DND-41 (cell line): Measurements from ENCODE around the gene TMEM204.

ENCODE experiments used
- ATAC-seq: fragments of 200-7000 bp; cut with Tn5 transposase; 3 replicates; pipeline ENCODE4 v1.9.1; 2021; ENCODE audit warnings: low read depth; ENCODE audit not compliant: insufficient read depth
- DNase-seq: peaks from one replicate; pipeline ENCODE4 v3.0.0-alpha.2; 2020
- H2AFZ ChIP-seq: 2 replicates; pipeline ENCODE4 v1.6.0; 2012; ENCODE audit warnings: low read depth, low read length
- H3K27ac ChIP-seq: 2 replicates; pipeline ENCODE4 v1.5.1; 2012; ENCODE audit warnings: low read length, inconsistent platforms
- H3K27me3 ChIP-seq: fragments of 200-600 bp; sonication (generic); 2 replicates; pipeline ENCODE4 v1.6.0; 2012; ENCODE audit warnings: low read length, mild to moderate bottlenecking, inconsistent platforms; ENCODE audit not compliant: insufficient read depth, poor library complexity
- H3K36me3 ChIP-seq: 2 replicates; pipeline ENCODE4 v1.5.1; 2012; ENCODE audit warnings: low read length, inconsistent platforms; ENCODE audit not compliant: insufficient read depth
- H3K4me1 ChIP-seq: 2 replicates; pipeline ENCODE4 v1.5.1; 2012; ENCODE audit warnings: mild to moderate bottlenecking, low read length; ENCODE audit not compliant: insufficient read depth
- H3K4me2 ChIP-seq: 2 replicates; pipeline ENCODE4 v1.6.0; 2012; ENCODE audit warnings: mild to moderate bottlenecking, moderate library complexity, low read length, inconsistent platforms; ENCODE audit not compliant: insufficient read depth
- H3K4me3 ChIP-seq, 2 experiments: fragments of 200-600 bp in 1 of 2; shearing (Covaris generic) in 1 of 2; 2 replicates each; pipeline ENCODE4 v1.5.1; 2012 to 2016; ENCODE audit warnings: inconsistent platforms in 2 of 2, low read length in 2 of 2, mild to moderate bottlenecking in 2 of 2, low read depth in 1 of 2, moderate library complexity in 1 of 2
- H3K79me2 ChIP-seq: 2 replicates; pipeline ENCODE4 v1.6.0; 2012; ENCODE audit warnings: low read length, inconsistent platforms; ENCODE audit not compliant: insufficient read depth
- H3K9ac ChIP-seq: 2 replicates; pipeline ENCODE4 v1.6.0; 2012; ENCODE audit warnings: low read depth, mild to moderate bottlenecking, inconsistent platforms, low read length, moderate library complexity
- H3K9me3 ChIP-seq: 2 replicates; pipeline ENCODE4 v1.5.1; 2012; ENCODE audit warnings: low read length, moderate library complexity, mild to moderate bottlenecking, inconsistent platforms; ENCODE audit not compliant: insufficient read depth, severe bottlenecking
- H4K20me1 ChIP-seq: 2 replicates; pipeline ENCODE4 v1.6.0; 2012; ENCODE audit warnings: low read length; ENCODE audit not compliant: insufficient read depth
- CTCF ChIP-seq: IDR thresholded peaks from 2 replicates; pipeline ENCODE4 v1.5.1; 2012; ENCODE audit warnings: borderline replicate concordance, low read length, moderate library complexity, mild to moderate bottlenecking; ENCODE audit not compliant: poor library complexity, severe bottlenecking; ENCODE audit errors: extremely low read depth
- EZH2 ChIP-seq: IDR thresholded peaks from 3 replicates; pipeline ENCODE4 v1.6.1; 2012; ENCODE audit warnings: borderline replicate concordance, low read depth, mild to moderate bottlenecking, moderate library complexity, low read length, inconsistent platforms; ENCODE audit not compliant: severe bottlenecking

The TMEM204 gene

GRCh38 chr16:1499756-1500464, 33.6 kb upstream of the TMEM204 start:
- ATAC-seq (no peak), DNase-seq (no peak)
- Histone ChIP-seq H3K36me3 (peaks cover 86% of the 10 kb centered on the region), H3K9ac (no peak overlapping the region), H4K20me1 (peaks cover 29% of the 10 kb centered on the region), H3K4me2 (no peak overlapping the region), H3K27me3 (no peaks in the 10 kb centered on the region), H2AFZ (no peak overlapping the region), H3K9me3 (no peaks in the 10 kb centered on the region), H3K27ac (no peak overlapping the region), H3K4me1 (peaks cover 10% of the 10 kb centered on the region), H3K79me2 (peaks cover 29% of the 10 kb centered on the region), H3K4me3 (no peak overlapping the region)
- TF ChIP-seq EZH2, result no peak
- TF ChIP-seq CTCF, result no peak

GRCh38 chr16:1500465-1501150, 32.9 kb upstream of the TMEM204 start:
- Histone ChIP-seq H3K4me3 (no peak overlapping the region), H3K9me3 (no peaks in the 10 kb centered on the region), H3K36me3 (peaks cover 83% of the 10 kb centered on the region), H3K79me2 (peaks cover 22% of the 10 kb centered on the region), H3K9ac (no peak overlapping the region), H3K4me2 (no peak overlapping the region), H2AFZ (no peak overlapping the region), H3K27ac (no peak overlapping the region), H3K27me3 (no peaks in the 10 kb centered on the region), H4K20me1 (peaks cover 22% of the 10 kb centered on the region), H3K4me1 (peaks cover 3% of the 10 kb centered on the region; the same call in 1 of the 2 replicates)
- ATAC-seq, result no peak
- no peak for DNase-seq
- TF ChIP-seq CTCF (no peak), EZH2 (no peak)

GRCh38 chr16:1501630-1502029, 31.8 kb upstream of the TMEM204 start:
- Histone ChIP-seq H3K79me2 (peaks cover 11% of the 10 kb centered on the region), H3K4me2 (no peak overlapping the region), H2AFZ (no peak overlapping the region), H3K4me3 (no peak overlapping the region), H3K36me3 (peaks cover 83% of the 10 kb centered on the region), H3K27me3 (no peaks in the 10 kb centered on the region), H3K9ac (no peak overlapping the region), H3K9me3 (no peaks in the 10 kb centered on the region), H3K27ac (no peak overlapping the region), H3K4me1 (0 out of 2 replicates have a peak, but pooled peaks cover 2% of the 10 kb centered on the region), H4K20me1 (peaks cover 13% of the 10 kb centered on the region)
- no peak for DNase-seq
- no peak for TF ChIP-seq CTCF
- ATAC-seq, result no peak
